Mammary epithelial cell (primary cell): ENCODE measurements around the gene TMEM139.

Experiments used
- CTCF ChIP-seq, 2 donors: IDR thresholded peaks in 1 of 2; conservative IDR thresholded peaks in 1 of 2; 2 replicates each; pipeline ENCODE4 v1.5.1; 2011 to 2012; ENCODE audit warnings: inconsistent platforms in 2 of 2, low read length in 2 of 2, mild to moderate bottlenecking in 2 of 2, control low read depth in 1 of 2, low read depth in 1 of 2; ENCODE audit not compliant: insufficient read depth in 1 of 2; ENCODE audit errors: extremely low read depth in 1 of 2
- EZH2 ChIP-seq: IDR thresholded peaks from 2 replicates; pipeline ENCODE4 v1.6.1; 2012; ENCODE audit warnings: low read length, inconsistent platforms, borderline replicate concordance

- no peak for TF ChIP-seq CTCF (conservative IDR thresholded peaks at IDR 0.05 in 1 of 2, IDR thresholded peaks at IDR 0.05 in 1 of 2; ENCODE audit: extremely low read depth in 1 of 2, insufficient read depth in 1 of 2, low read depth in 1 of 2, low read length in 2 of 2)
- no peak for TF ChIP-seq EZH2
These were observed 40.5 kb downstream of the TMEM139 start for GRCh38 chr7:143325240-143325639.
